MCF 10A (cell line): ENCODE measurements around the gene ADRB1. TPM values are rescaled to one million over a fixed set of nuclear protein-coding genes. Genes with fewer than 3 reads are reported as not detected.
A peak's percentile ranks its signal among the peaks of the same experiment; 100 is the strongest.

Experiments
- BruUV-seq: library from RNA; stranded (reverse); fragments of 400-500 nt; replicated peaks from 2 replicates; lab custom pipeline; 2021; lab: Mats Ljungman, UMichigan
- CTCF ChIA-PET: fragments of 300-600 bp; sonication (Branson Sonifier 250); formaldehyde crosslinking; extraction: SDS; loops from one replicate; lab custom pipeline; 2021; ENCODE audit warnings: antibody characterized with exemption, inconsistent platforms; lab: Yijun Ruan, JAX
- POLR2A ChIA-PET: fragments of 300-600, 350-650 bp; sonication (Branson Sonifier 250); formaldehyde crosslinking; extraction: SDS; loops from one replicate; lab custom pipeline; 2020; ENCODE audit warnings: antibody characterized with exemption, inconsistent platforms; lab: Yijun Ruan, JAX
- DNase-seq: peaks from one replicate; pipeline ENCODE4 v3.0.0-alpha.2; 2018; ENCODE audit not compliant: unreplicated experiment
- H3K27ac Mint-ChIP-seq: one replicate; pipeline ENCODE4 v1.8.0; 2022; ENCODE audit warnings: mild to moderate bottlenecking, low read depth, mixed read lengths; ENCODE audit not compliant: unreplicated experiment
- H3K27me3 Mint-ChIP-seq: one replicate; pipeline ENCODE4 v1.8.0; 2022; ENCODE audit warnings: mixed read lengths; ENCODE audit not compliant: insufficient read depth, unreplicated experiment
- H3K36me3 Mint-ChIP-seq: one replicate; pipeline ENCODE4 v1.8.0; 2022; ENCODE audit warnings: mild to moderate bottlenecking, moderate library complexity, mixed read lengths; ENCODE audit not compliant: insufficient read depth, unreplicated experiment
- H3K4me1 Mint-ChIP-seq: one replicate; pipeline ENCODE4 v1.8.0; 2022; ENCODE audit warnings: mixed read lengths; ENCODE audit not compliant: insufficient read depth, unreplicated experiment
- H3K4me3 Mint-ChIP-seq: one replicate; pipeline ENCODE4 v1.8.0; 2022; ENCODE audit warnings: mild to moderate bottlenecking, moderate library complexity, mixed read lengths; ENCODE audit not compliant: unreplicated experiment
- H3K9me3 Mint-ChIP-seq: one replicate; pipeline ENCODE4 v1.8.0; 2022; ENCODE audit warnings: mixed read lengths; ENCODE audit not compliant: unreplicated experiment
- CTCF ChIP-seq: fragments of 200-600 bp; IDR thresholded peaks from one replicate; pipeline ENCODE4 v1.8.0; 2022; ENCODE audit warnings: antibody characterized with exemption, mild to moderate bottlenecking; ENCODE audit not compliant: unreplicated experiment
- intact Hi-C: fragments of 100-400 bp; cut with micrococcal nuclease; formaldehyde crosslinking; loops from 2 replicates; pipeline ENCODE4 v1.14.1; 2022
- total RNA-seq: library from RNA; stranded (reverse); gene quantifications from 2 replicates; pipeline ENCODE4 v1.2.3, GENCODE V29; 2022

Gene ADRB1
- total RNA-seq, 1 experiment from 2014 or later, result 0.28 TPM

- POLR2A ChIA-PET, result interaction anchor here (1.2 kb wide), 1 partner anchor 38 kb away, joined by 3 read pairs; no protein-coding TSS in a partner anchor
Observed at GRCh38 chr10:114064151-114065048, 20.7 kb downstream of the ADRB1 start.

GRCh38 chr10:114065049-114065435, 21.4 kb downstream of the ADRB1 start:
- intact Hi-C loops, result loop anchor here (10.0 kb wide), 1 partner anchor 170 kb away; no protein-coding TSS in a partner anchor
- Mint-ChIP-seq H3K27ac (no peak overlapping the region), H3K36me3 (no peaks in the 10 kb centered on the region), H3K4me1 (peaks cover 20% of the 10 kb centered on the region), H3K9me3 (no peaks in the 10 kb centered on the region), H3K27me3 (no peaks in the 10 kb centered on the region), H3K4me3 (no peak overlapping the region)
- ChIA-PET CTCF (interaction anchor here (0.6 kb wide), 1 partner anchor 207 kb away, joined by 3 read pairs; no protein-coding TSS in a partner anchor), POLR2A (interaction anchor here (0.6 to 1.2 kb wide), 3 partner anchors 15 to 385 kb away, joined by 3 to 4 read pairs (median 3); partner anchors contain the start of gene CASP7)
- no TSS peak for BruUV-seq
- DNase-seq, result no peak
- no peak for TF ChIP-seq CTCF

More at GRCh38 chr10:114064151-114065048, 20.7 kb downstream of the ADRB1 start:
- CTCF ChIA-PET, result interaction anchor here (0.7 kb wide), 1 partner anchor 265 kb away, joined by 3 read pairs; no protein-coding TSS in a partner anchor
- Mint-ChIP-seq H3K36me3 (no peaks in the 10 kb centered on the region), H3K27me3 (no peaks in the 10 kb centered on the region), H3K27ac (no peak overlapping the region), H3K4me1 (peaks cover 20% of the 10 kb centered on the region), H3K4me3 (no peak overlapping the region), H3K9me3 (no peaks in the 10 kb centered on the region)
- TF ChIP-seq CTCF, result no peak
- DNase-seq, result no peak
- no TSS peak for BruUV-seq
- intact Hi-C loops, result loop anchor here (10.0 kb wide), 1 partner anchor 170 kb away; no protein-coding TSS in a partner anchor

- TF ChIP-seq CTCF, result no peak
- POLR2A ChIA-PET, result interaction anchor here (0.6 to 2.2 kb wide), 18 partner anchors 8 to 215 kb away, joined by 3 to 13 read pairs (median 4); partner anchors contain the start of genes ADRB1 and DCLRE1A
- Mint-ChIP-seq H3K9me3 (no peaks in the 10 kb centered on the region), H3K36me3 (no peaks in the 10 kb centered on the region), H3K4me1 (peaks cover 14% of the 10 kb centered on the region), H3K27ac (peak overlapping the region; percentile 36), H3K27me3 (no peaks in the 10 kb centered on the region), H3K4me3 (peak overlapping the region; percentile 61)
- intact Hi-C loops, result loop anchor here (10.0 kb wide), 1 partner anchor 173 kb away; no protein-coding TSS in a partner anchor
- peak; percentile 81 for DNase-seq
- BruUV-seq, result no TSS peak
- CTCF ChIA-PET, result interaction anchor here (0.6 to 2.3 kb wide), 19 partner anchors 8 to 280 kb away, joined by 3 to 10 read pairs (median 3); partner anchors contain the start of gene ADRB1
Observed at GRCh38 chr10:114068054-114068707, 24.5 kb downstream of the ADRB1 start.
